Hematopoietic multipotent progenitor cell (in vitro differentiated cells): ENCODE data around the gene CPLX3. TPM values are rescaled to one million over a fixed set of nuclear protein-coding genes. Genes with fewer than 3 reads are reported as not detected.

Experiments used
- DNase-seq, 3 donors: peaks; one replicate each; pipeline ENCODE4 v3.0.0-alpha.2; 2011 to 2015; ENCODE audit warnings: low read depth in 2 of 3, low spot score in 2 of 3
- total RNA-seq: library from RNA; depleted of rRNA; stranded (reverse); fragments of >200 nt; gene quantifications from one replicate; pipeline ENCODE4 v1.2.3, GENCODE V29; 2012

The CPLX3 gene
- total RNA-seq, 1 donor, result not detected

- no peak for DNase-seq
These were observed 1.5 kb upstream of the CPLX3 start for GRCh38 chr15:74824976-74825375.

- DNase-seq, result no peak
These were observed 561 bp upstream of the CPLX3 start for GRCh38 chr15:74825866-74826265.

DNA sequence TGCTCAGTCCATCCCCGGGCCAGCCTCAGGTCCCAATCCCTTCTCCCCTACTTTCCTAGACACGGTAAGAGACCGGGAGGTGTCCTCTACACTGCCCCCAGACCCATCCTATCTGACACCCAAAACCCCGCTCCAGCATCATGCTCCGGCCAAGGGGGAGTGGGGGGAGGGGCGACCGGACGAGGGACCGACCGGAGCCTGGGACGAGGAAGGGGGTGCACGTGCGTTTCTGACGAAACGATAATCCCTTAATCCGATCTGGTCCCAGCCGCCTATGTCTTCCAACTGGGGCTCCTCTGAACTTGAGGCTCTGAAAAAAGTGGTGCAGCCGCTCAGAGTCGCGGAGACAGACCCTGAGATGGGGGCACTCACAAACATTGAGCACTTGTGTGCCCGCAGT lies 494 bp downstream of the CPLX3 start:
- DNase-seq, result no peak

- DNase-seq, result no peak
These were observed 1.2 kb downstream of the CPLX3 start for GRCh38 chr15:74827614-74828013.

DNA sequence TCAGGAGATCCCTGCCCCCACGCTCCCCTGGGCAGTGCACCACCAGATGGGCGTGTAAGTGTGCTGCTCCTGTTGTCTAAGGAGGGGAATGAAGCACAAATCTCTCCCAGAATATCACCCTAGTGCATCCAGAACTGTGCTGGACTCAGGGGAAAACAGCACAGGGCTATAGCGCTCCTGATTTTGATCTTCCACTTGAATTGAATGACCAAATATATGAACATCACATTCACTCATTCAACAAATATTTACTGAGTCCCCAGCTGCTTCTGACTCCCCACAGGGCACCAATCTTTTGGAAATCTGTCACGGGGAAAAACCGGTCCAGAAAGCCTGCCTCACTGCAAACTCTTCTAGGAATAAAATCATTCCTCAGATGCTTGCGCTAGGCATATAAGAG lies 2.4 kb downstream of the CPLX3 start:
- no peak for DNase-seq

DNA sequence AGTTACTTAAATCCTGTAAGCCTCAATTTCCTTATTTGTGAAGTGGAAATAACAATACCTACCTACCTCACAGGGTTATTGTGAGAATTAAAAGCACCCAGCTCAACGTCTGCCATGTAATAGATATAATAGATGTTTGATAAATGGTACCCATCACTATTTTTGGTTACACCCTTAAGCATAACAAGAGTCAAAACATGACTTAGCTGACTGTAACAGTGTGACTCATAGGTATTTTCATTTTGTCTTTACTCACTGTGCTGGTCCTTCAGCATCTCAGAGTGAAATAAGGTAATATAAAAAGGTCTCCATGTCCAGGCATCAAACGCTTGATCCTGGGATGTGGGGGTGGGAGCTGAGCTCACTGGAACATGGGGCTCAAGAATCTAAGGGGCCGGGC lies 3.1 kb downstream of the CPLX3 start:
- DNase-seq, result no peak

- DNase-seq, result no peak
These were observed 3.6 kb downstream of the CPLX3 start for GRCh38 chr15:74829991-74830390.

DNA sequence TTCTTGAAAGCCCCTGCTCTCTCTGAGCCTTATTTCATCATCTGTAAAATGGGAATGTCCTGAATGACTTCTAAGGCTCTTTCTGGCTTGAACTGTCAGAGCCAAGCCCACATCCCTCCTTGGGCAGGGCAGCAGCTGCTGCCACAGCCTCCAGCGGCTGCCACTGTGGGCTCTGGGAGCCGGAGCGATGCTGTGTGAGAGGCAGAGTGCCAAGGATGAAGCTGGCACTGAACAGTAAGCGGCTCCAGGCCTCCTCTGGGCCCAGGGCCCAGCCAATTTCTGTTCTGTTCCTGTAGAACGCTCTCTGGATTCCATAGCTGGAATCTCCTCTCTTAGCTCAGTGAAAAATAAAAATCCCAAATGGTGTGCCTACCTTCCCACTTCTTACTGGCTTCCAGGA lies 4.4 kb downstream of the CPLX3 start:
- no peak for DNase-seq

DNA sequence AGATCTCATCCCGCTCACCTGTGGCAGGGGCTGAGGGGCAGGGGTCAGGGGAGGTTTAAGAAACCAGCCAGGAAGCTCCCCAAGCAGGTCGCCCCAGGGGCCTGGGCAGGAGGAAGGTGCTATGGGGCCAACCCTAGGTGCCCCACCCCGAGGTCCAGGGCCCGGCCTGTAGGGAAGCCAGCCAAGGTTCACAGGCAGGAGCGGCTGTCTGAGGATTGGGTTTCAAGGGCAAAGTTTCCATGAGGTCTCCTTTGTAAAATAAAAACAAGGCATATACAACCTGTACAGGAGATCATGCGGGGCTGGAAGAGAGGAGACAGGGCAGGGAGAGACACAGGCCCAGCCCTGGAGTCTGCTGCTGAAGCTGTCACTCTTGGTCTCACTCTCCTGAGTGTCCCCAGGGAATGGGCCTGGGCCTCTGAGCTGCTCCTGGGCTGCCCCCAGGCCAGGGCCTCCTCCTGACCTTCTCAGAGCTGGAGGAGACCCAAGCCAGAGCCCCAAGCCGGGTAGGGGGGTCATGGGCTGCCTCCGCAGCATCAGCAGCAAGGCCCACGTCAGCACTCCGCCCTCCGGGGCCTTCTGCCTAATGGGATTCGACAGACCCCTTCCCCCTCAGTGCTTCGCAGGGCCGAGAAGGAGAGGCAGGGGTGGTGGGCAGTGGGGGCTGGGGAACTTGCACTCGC lies 5.5 kb downstream of the CPLX3 start:
- no peak for DNase-seq

- DNase-seq, result no peak
These were observed 6.4 kb downstream of the CPLX3 start for GRCh38 chr15:74832826-74833225.

DNA sequence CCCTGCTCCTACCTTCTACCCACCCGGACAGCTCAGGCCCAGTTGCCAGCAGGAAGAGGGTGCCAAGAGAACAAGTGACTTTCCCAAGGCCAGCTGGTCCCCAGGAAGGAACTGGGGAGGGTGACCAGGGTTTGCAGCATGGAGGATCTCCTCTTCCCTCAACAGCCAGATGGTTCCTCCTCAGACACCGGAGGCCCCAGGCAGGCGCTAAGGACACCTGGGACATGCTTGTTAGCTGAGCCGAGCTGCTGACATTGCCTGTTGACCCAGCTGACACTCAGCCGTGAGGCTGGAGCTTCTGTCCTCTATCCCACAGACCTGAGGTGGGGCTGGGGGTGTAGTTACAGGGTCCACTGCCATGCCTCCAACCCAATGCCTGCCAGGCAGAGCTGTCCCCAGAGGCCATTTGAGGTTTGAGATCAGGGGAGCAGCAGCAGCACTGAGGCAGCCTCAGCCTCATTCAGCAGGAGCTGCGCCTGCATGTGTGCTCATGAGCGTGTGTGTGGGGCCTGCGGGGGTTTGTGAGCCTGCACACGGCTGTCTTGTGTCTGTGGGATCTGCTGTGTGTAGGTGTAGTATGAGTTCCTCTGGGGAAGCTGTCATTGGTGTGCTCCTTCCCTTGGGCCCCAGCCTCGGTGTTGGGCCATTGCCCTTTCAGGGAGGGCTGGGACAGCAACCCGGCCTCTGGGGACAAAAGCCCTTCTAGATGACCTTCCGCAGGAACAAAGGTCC lies 7.1 kb downstream of the CPLX3 start:
- DNase-seq, result peak in 1 of 3 donors; percentile 38

DNA sequence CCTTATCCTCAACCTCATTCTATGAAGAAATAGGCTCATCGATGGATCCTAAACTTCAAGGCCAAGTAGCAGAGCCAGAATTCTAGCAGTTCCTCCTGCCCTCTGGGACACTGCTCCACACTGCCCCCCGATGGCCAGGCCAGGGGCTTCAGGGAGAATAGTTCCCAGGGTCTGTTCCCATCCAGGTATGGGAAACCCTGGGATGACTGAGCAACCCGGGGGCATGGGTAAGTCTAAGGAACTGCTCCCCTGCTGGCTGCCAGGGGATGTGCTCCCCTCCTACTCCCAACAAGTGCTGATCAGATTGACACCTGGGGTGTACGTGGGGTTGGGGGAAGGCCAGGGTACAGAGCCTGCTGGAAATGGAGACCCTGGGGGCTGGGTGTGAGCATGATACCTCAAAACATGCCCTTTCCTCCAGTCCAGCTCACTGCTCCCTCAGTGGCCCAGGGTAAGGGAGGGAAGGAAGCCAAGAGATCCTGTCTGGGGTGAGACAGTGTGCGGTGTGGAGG lies 8.9 kb downstream of the CPLX3 start:
- DNase-seq, result peak in 2 of 3 donors; percentile 32 to 49

DNA sequence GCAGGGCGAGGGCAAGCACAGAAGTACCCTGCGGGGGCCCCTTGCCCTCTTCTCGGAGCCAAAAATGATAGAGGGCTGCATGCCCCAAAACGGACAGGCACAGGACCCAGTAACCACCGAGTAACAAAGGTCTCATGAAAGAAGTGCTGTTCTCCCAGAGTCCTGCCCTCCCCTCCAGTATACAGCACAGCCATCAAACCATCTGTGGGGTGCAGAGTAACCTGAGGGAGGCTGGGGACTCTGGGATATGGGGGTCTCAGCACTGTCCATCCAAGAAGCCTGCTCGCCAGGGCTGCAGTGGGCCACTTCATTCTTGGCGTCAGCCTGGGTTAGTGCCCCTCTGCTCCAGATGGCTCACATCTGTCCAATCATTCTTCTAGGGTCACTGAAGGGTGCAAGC lies 10.4 kb downstream of the CPLX3 start:
- no peak for DNase-seq

- no peak for DNase-seq
These were observed 11.2 kb downstream of the CPLX3 start for GRCh38 chr15:74837482-74838136.

GRCh38 chr15:74838137-74838516 lies 11.7 kb downstream of the CPLX3 start:
- DNase-seq, result no peak

DNA sequence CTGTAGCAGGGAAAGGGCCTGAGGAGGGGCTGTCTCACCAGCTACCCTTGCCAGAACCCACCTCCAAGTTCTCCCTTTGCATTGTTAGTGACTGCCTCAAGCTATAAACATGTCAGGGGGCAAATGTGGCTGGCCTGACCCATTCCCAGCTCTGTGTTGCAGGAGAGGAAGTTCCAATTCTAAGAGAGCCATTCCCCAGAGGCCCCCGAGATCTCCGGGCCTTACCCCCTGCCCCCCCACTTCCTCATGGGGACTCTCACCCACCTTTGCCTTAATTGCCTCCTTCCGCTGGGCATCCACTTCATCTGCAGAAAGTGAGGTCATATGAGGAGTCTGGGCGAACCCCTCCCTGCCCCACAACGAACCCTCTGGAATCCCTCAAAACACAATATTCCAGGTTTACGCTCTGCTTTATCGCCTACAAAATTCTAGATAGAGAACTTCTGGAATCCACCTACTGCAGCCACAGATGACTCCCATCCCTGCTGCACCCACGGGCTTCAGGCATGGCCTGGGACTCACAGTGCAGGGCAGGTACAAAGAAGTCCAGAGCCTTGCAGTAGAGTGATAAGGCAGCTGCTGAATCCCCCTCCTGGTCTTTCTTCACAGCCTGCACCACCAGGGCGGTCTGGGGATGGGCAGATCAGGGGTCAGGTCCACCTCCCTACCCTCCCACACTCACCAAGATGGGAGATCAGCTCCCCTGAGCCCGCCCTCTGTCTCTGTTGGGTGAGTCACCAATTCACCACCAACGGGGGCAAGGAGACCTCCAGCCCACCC lies 12.5 kb downstream of the CPLX3 start:
- DNase-seq, result no peak

DNA sequence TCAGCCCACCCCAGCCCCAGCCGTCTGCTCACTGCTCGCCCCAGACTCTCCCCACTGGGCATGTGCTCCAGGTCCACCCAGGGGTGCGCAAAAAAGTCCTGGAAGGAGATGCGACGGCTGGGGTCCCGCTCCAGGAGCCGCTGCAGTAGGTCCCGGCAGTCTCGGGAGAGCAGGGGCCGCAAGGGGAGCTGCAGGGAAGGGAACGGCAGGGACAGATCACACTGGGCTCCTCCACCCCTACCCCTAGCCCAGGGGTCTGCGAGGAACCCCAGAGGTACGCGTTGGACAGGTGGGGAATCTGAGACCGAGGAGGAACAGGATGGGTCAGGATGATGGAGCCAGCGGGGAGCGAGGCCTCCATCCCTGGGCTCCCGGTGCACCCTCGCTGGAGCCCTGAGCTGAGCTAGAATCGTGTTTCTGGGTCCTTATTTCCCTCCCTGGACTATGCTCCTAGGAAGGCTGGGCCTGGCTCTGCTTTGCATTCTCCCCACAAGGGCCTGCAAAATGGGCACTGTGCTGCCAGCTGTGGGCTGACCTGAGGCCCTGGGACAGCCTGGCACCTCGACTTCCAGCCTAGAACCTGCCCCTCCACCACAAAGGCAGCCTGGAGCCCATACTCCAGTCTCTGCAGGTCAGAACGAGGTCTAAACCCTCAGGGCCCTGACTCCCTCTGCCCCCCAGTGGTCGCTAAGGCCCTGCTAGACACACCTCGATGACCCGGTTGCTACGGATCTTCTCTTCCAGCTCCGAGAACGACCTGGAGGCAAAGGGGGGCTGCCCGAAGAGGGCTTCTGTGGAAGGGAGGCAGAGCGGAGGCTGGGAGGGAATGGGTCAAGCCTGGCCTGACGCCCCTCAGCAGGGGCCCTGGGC lies 13.3 kb downstream of the CPLX3 start:
- DNase-seq, result no peak

GRCh38 chr15:74840851-74841775 lies 14.7 kb downstream of the CPLX3 start:
- no peak for DNase-seq

- no peak for DNase-seq
These were observed 15.5 kb downstream of the CPLX3 start for GRCh38 chr15:74841891-74842373.
